GM23338 (cell line): ENCODE results near the gene IQCM. TPM values are rescaled to one million over a fixed set of nuclear protein-coding genes. Genes with fewer than 3 reads are reported as not detected.

Experiments used
- ATAC-seq: fragments of 200-7000 bp; cut with Tn5 transposase; 3 replicates; pipeline ENCODE4 v1.9.1; 2020
- DNase-seq: peaks from one replicate; pipeline ENCODE4 v3.0.0-alpha.2; 2015; ENCODE audit warnings: low spot score
- H2AFZ ChIP-seq: fragments of 200-600 bp; sonication (generic); 2 replicates; pipeline ENCODE4 v1.8.0; 2016; ENCODE audit warnings: antibody characterized with exemption, mild to moderate bottlenecking, moderate library complexity
- H3F3A ChIP-seq: fragments of 200-600 bp; sonication (generic); replicated peaks from 2 replicates; pipeline ENCODE4 v1.8.0; 2017; ENCODE audit warnings: antibody characterized with exemption, mixed run types, low read depth
- H3K27ac ChIP-seq: fragments of 200-600 bp; sonication (generic); 2 replicates; pipeline ENCODE4 v1.6.1; 2016; ENCODE audit warnings: low read depth
- H3K27me3 ChIP-seq: fragments of 200-600 bp; sonication (generic); 2 replicates; pipeline ENCODE4 v1.8.0; 2016; ENCODE audit warnings: mild to moderate bottlenecking, mixed run types, moderate library complexity; ENCODE audit not compliant: insufficient read depth
- H3K36me3 ChIP-seq: fragments of 200-600 bp; sonication (generic); 2 replicates; pipeline ENCODE4 v1.8.0; 2016; ENCODE audit warnings: mild to moderate bottlenecking; ENCODE audit not compliant: insufficient read depth
- H3K4me1 ChIP-seq: fragments of 200-600 bp; sonication (generic); 2 replicates; pipeline ENCODE4 v1.8.0; 2016; ENCODE audit warnings: mild to moderate bottlenecking, moderate library complexity; ENCODE audit not compliant: insufficient read depth
- H3K4me2 ChIP-seq: fragments of 200-600 bp; sonication (generic); 2 replicates; pipeline ENCODE4 v1.7.1; 2017; ENCODE audit warnings: mixed run types
- H3K4me3 ChIP-seq: fragments of 200-600 bp; sonication (generic); 2 replicates; pipeline ENCODE4 v1.6.1; 2016; ENCODE audit warnings: mixed run types
- H3K79me2 ChIP-seq: fragments of 200-600 bp; sonication (generic); replicated peaks from 2 replicates; pipeline ENCODE4 v1.8.0; 2017; ENCODE audit warnings: mild to moderate bottlenecking; ENCODE audit not compliant: insufficient read depth
- H3K9me2 ChIP-seq: fragments of 200-600 bp; sonication (generic); 2 replicates; pipeline ENCODE4 v1.8.0; 2017; ENCODE audit not compliant: insufficient read depth
- H4K20me1 ChIP-seq: fragments of 200-600 bp; sonication (generic); replicated peaks from 2 replicates; pipeline ENCODE4 v1.8.0; 2017; ENCODE audit warnings: mild to moderate bottlenecking; ENCODE audit not compliant: insufficient read depth
- H3K27ac Mint-ChIP-seq: 2 replicates; pipeline ENCODE4 v1.8.0; 2020; ENCODE audit warnings: inconsistent platforms, mild to moderate bottlenecking, moderate library complexity, mixed read lengths
- H3K27me3 Mint-ChIP-seq: 3 replicates; pipeline ENCODE4 v1.8.0; 2022; ENCODE audit warnings: low read depth, mild to moderate bottlenecking, moderate library complexity, mixed read lengths, inconsistent platforms; ENCODE audit not compliant: insufficient read depth, poor library complexity
- H3K36me3 Mint-ChIP-seq: 3 replicates; pipeline ENCODE4 v1.8.0; 2021; ENCODE audit warnings: low read depth, mild to moderate bottlenecking, inconsistent platforms, moderate library complexity, mixed read lengths
- H3K4me1 Mint-ChIP-seq: 3 replicates; pipeline ENCODE4 v1.8.0; 2020; ENCODE audit warnings: mild to moderate bottlenecking, inconsistent platforms, mixed read lengths
- H3K4me3 Mint-ChIP-seq: 3 replicates; pipeline ENCODE4 v1.8.0; 2021; ENCODE audit warnings: moderate library complexity, mild to moderate bottlenecking, inconsistent platforms, mixed read lengths
- H3K9me3 Mint-ChIP-seq: 3 replicates; pipeline ENCODE4 v1.8.0; 2020; ENCODE audit warnings: moderate library complexity, mild to moderate bottlenecking, inconsistent platforms, mixed read lengths
- CREB1 ChIP-seq: fragments of 250-450 bp; sonication (Bioruptor Pico); IDR thresholded peaks from 2 replicates; pipeline ENCODE4 v1.5.0; 2020; ENCODE audit warnings: low read depth, mild to moderate bottlenecking, moderate library complexity
- CTCF ChIP-seq, 2 experiments: fragments of 200-600 bp in 1 of 2; sonication (generic) in 1 of 2; conservative IDR thresholded peaks; 2 replicates each; pipeline versions ENCODE4 v1.5.1 to v1.6.1; 2016 to 2017; ENCODE audit warnings: antibody characterized with exemption in 2 of 2, low read depth in 2 of 2, mild to moderate bottlenecking in 2 of 2, moderate library complexity in 1 of 2
- ETS1 ChIP-seq: IDR thresholded peaks from 2 replicates; pipeline ENCODE4 v1.6.1; 2016; ENCODE audit warnings: antibody characterized with exemption
- EZH2 ChIP-seq: fragments of 200-600 bp; sonication (generic); IDR thresholded peaks from one replicate; pipeline ENCODE4 v1.8.0; 2017; ENCODE audit warnings: antibody characterized with exemption, mild to moderate bottlenecking, low read depth; ENCODE audit not compliant: unreplicated experiment
- JUNB ChIP-seq: IDR thresholded peaks from one replicate; pipeline ENCODE4 v1.6.1; 2016; ENCODE audit warnings: antibody characterized with exemption; ENCODE audit not compliant: unreplicated experiment
- POLR2AphosphoS5 ChIP-seq: IDR thresholded peaks from 2 replicates; pipeline ENCODE4 v1.6.1; 2016; ENCODE audit warnings: antibody characterized with exemption, low read depth
- STAT1 ChIP-seq: IDR thresholded peaks from one replicate; pipeline ENCODE4 v1.6.1; 2016; ENCODE audit warnings: antibody characterized with exemption; ENCODE audit not compliant: unreplicated experiment
- ZNF331 ChIP-seq: fragments of 250-450 bp; sonication (Bioruptor Pico); IDR thresholded peaks from 2 replicates; pipeline ENCODE4 v1.5.0; 2020; ENCODE audit warnings: low read depth, mild to moderate bottlenecking, moderate library complexity
- ZNF462 ChIP-seq: fragments of 250-450 bp; sonication (Bioruptor Pico); IDR thresholded peaks from 2 replicates; pipeline ENCODE4 v1.5.0; 2020; ENCODE audit warnings: mild to moderate bottlenecking, moderate library complexity
- polyA plus RNA-seq: library from polyadenylated mRNA; unstranded; fragments of >200 nt; fragmentation: Nextera tagmentation; extraction: Ambion mirVana; gene quantifications from 2 replicates; pipeline ENCODE4 v1.2.1, GENCODE V29; 2016
- total RNA-seq: library from RNA; depleted of rRNA; stranded (reverse); fragments of >200 nt; shearing (Covaris generic); gene quantifications from 2 replicates; pipeline ENCODE4 v1.2.3, GENCODE V29; 2014

Gene IQCM
- total and polyA plus RNA-seq, 2 experiments from 2014 or later, result not detected

- H3K4me3 Mint-ChIP-seq, result no peak overlapping the region
- TF ChIP-seq JUNB, result no peak
- TF ChIP-seq POLR2AphosphoS5, result no peak
- no peak for TF ChIP-seq ETS1
- TF ChIP-seq ZNF331 (CRISPR knock-in tag), result no peak
- TF ChIP-seq EZH2, result no peak
- TF ChIP-seq CREB1, result no peak
- TF ChIP-seq ZNF462 (CRISPR knock-in tag), result no peak
- TF ChIP-seq CTCF (conservative IDR thresholded peaks at IDR 0.05; ENCODE audit: low read depth in 2 of 2), result no peak
- no peak for TF ChIP-seq STAT1
- no peak overlapping the region for H2AFZ ChIP-seq
- no peak overlapping the region for H3K4me3 ChIP-seq
- H3K4me1 Mint-ChIP-seq, result peaks cover 4% of the 10 kb centered on the region; the same call in 2 of the 3 replicates
- ATAC-seq (no peak), DNase-seq (no peak)
- no peaks in the 10 kb centered on the region for H3F3A ChIP-seq
- H3K36me3 ChIP-seq, result no peaks in the 10 kb centered on the region
- peaks cover 6% of the 10 kb centered on the region; the same call in 1 of the 2 replicates for H3K4me1 ChIP-seq
- H3K9me2 ChIP-seq, result 0 out of 2 replicates have a peak, but pooled peaks cover 2% of the 10 kb centered on the region
- H3K27me3 Mint-ChIP-seq, result peaks cover 1% of the 10 kb centered on the region
- no peaks in the 10 kb centered on the region for H3K79me2 ChIP-seq
- H3K27me3 ChIP-seq, result no peaks in the 10 kb centered on the region
- H3K36me3 Mint-ChIP-seq, result no peaks in the 10 kb centered on the region
- H3K27ac Mint-ChIP-seq, result no peak overlapping the region
- H3K27ac ChIP-seq, result no peak overlapping the region
- H4K20me1 ChIP-seq, result no peaks in the 10 kb centered on the region
- H3K4me2 ChIP-seq, result no peak overlapping the region
- H3K9me3 Mint-ChIP-seq, result no peaks in the 10 kb centered on the region
Measured at GRCh38 chr4:149831656-149832208, 16.1 kb upstream of the IQCM start.
